Cardiac muscle cell (in vitro differentiated cells and primary cell): ENCODE results near the gene DDX24. TPM values are rescaled to one million over a fixed set of nuclear protein-coding genes. Genes with fewer than 3 reads are reported as not detected.
A peak's percentile ranks its signal among the peaks of the same experiment; 100 is the strongest.

Source experiments
- DNase-seq, 2 donors: peaks; one replicate each; pipeline versions ENCODE4 v3.0.0 to v3.0.0-alpha.2; 2010 to 2017; ENCODE audit warnings: low read depth in 1 of 2, low spot score in 1 of 2
- H3K27ac ChIP-seq: fragments of 200-600 bp; sonication (generic); 2 replicates; pipeline ENCODE4 v1.5.1; 2016
- H3K27me3 ChIP-seq: fragments of 200-600 bp; sonication (generic); 2 replicates; pipeline ENCODE4 v1.6.0; 2016; ENCODE audit warnings: control low read depth
- H3K36me3 ChIP-seq: fragments of 200-600 bp; sonication (generic); 2 replicates; pipeline ENCODE4 v1.5.1; 2016; ENCODE audit warnings: control low read depth
- H3K4me1 ChIP-seq: fragments of 200-600 bp; sonication (generic); 2 replicates; pipeline ENCODE4 v1.8.1; 2017; ENCODE audit warnings: low read depth, mild to moderate bottlenecking, mixed run types
- H3K4me3 ChIP-seq: fragments of 200-600 bp; sonication (generic); 2 replicates; pipeline ENCODE4 v1.5.1; 2016; ENCODE audit warnings: mild to moderate bottlenecking
- H3K9me3 ChIP-seq: fragments of 200-600 bp; sonication (generic); 2 replicates; pipeline ENCODE4 v1.5.1; 2017; ENCODE audit warnings: low read depth, mild to moderate bottlenecking, control low read depth
- CTCF ChIP-seq: IDR thresholded peaks from 2 replicates; pipeline ENCODE4 v1.5.1; 2012; ENCODE audit warnings: low read depth, mild to moderate bottlenecking, low read length
- polyA plus RNA-seq: library from polyadenylated mRNA; unstranded; fragments of >200 nt; fragmentation: Nextera tagmentation; extraction: Ambion mirVana; gene quantifications from 2 replicates; pipeline ENCODE4 v1.2.1, GENCODE V29; 2016
- total RNA-seq: library from RNA; depleted of rRNA; stranded (reverse); fragments of >200 nt; gene quantifications from 2 replicates; pipeline ENCODE4 v1.2.3, GENCODE V29; 2016

Gene DDX24
- total and polyA plus RNA-seq, 2 experiments from 2014 or later, result 188 to 227 TPM

GRCh38 chr14:94025720-94026119, 55.3 kb downstream of the DDX24 start:
- Histone ChIP-seq H3K4me1 (peaks cover 16% of the 10 kb centered on the region), H3K4me3 (no peak overlapping the region)

GRCh38 chr14:94024549-94024948, 56.5 kb downstream of the DDX24 start:
- Histone ChIP-seq H3K4me1 (peaks cover 16% of the 10 kb centered on the region), H3K27ac (no peak overlapping the region), H3K9me3 (no peaks in the 10 kb centered on the region), H3K27me3 (no peaks in the 10 kb centered on the region), H3K4me3 (no peak overlapping the region), H3K36me3 (no peaks in the 10 kb centered on the region)
- TF ChIP-seq CTCF, result no peak
- no peak for DNase-seq

More at GRCh38 chr14:94025720-94026119, 55.3 kb downstream of the DDX24 start:
- no peak overlapping the region for H3K27ac ChIP-seq
- no peak for TF ChIP-seq CTCF
- no peak for DNase-seq
- no peaks in the 10 kb centered on the region for H3K27me3 ChIP-seq
- no peaks in the 10 kb centered on the region for H3K9me3 ChIP-seq
- no peaks in the 10 kb centered on the region for H3K36me3 ChIP-seq

GRCh38 chr14:94022532-94023411, 58.2 kb downstream of the DDX24 start:
- H3K4me3 ChIP-seq, result no peak overlapping the region
- DNase-seq, result no peak

GRCh38 chr14:94021416-94022157, 59.4 kb downstream of the DDX24 start:
- Histone ChIP-seq H3K4me1 (peaks cover 16% of the 10 kb centered on the region), H3K4me3 (no peak overlapping the region), H3K36me3 (no peaks in the 10 kb centered on the region), H3K27ac (peak overlapping the region; percentile 69), H3K9me3 (no peaks in the 10 kb centered on the region), H3K27me3 (no peaks in the 10 kb centered on the region)
- TF ChIP-seq CTCF, result no peak
- DNase-seq, result peak; percentile 24 to 53

More at GRCh38 chr14:94022532-94023411, 58.2 kb downstream of the DDX24 start:
- Histone ChIP-seq H3K4me1 (peaks cover 16% of the 10 kb centered on the region), H3K9me3 (no peaks in the 10 kb centered on the region), H3K36me3 (no peaks in the 10 kb centered on the region), H3K27ac (peak overlapping the region; percentile 36), H3K27me3 (no peaks in the 10 kb centered on the region)
- TF ChIP-seq CTCF, result no peak

- Histone ChIP-seq H3K4me1 (peaks cover 16% of the 10 kb centered on the region), H3K9me3 (no peaks in the 10 kb centered on the region), H3K4me3 (no peak overlapping the region), H3K27ac (peak overlapping the region; percentile 69), H3K36me3 (no peaks in the 10 kb centered on the region), H3K27me3 (no peaks in the 10 kb centered on the region)
- DNase-seq, result no peak
- TF ChIP-seq CTCF, result no peak
Measured at GRCh38 chr14:94021001-94021400, 60.0 kb downstream of the DDX24 start.
